Stimulated activated CD4-positive, alpha-beta T cell treated with anti-CD3 and anti-CD28 coated beads, Interleukin-1b, Interleukin-23, amount 100 ng/mL, for 24 hours (primary cell): ENCODE results near the gene ASIC2.
A peak's percentile ranks its signal among the peaks of the same experiment; 100 is the strongest.

ENCODE experiments used
- DNase-seq, 4 experiments: peaks; one replicate each; pipeline ENCODE4 v3.0.0-alpha.2; 2020; ENCODE audit warnings: low read depth in 4 of 4, low spot score in 1 of 4

The ASIC2 gene

GRCh38 chr17:33079201-33079600, 213.9 kb downstream of the ASIC2 start:
- no peak for DNase-seq

- no peak for DNase-seq
Measured at GRCh38 chr17:33076979-33077378, 216.1 kb downstream of the ASIC2 start.

DNA sequence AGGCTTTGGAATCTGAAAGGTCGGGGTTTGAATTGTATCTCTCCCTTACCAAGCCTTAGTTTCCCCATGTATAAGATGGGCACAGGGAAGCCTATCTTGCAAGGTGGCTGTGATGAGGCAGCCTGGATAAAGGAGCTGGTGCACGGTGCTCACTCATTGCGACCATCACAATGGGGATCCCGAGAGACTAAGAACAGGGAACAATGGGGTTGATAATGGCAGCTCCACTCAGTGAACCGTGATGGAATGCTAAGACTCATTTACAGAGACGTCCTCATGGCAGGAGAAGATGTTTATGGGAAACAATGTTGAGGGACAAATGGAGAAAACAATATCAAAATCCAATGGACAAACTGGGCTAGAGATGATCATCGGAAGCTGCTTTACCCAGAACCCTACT, 219.7 kb downstream of the ASIC2 start:
- no peak for DNase-seq

DNA sequence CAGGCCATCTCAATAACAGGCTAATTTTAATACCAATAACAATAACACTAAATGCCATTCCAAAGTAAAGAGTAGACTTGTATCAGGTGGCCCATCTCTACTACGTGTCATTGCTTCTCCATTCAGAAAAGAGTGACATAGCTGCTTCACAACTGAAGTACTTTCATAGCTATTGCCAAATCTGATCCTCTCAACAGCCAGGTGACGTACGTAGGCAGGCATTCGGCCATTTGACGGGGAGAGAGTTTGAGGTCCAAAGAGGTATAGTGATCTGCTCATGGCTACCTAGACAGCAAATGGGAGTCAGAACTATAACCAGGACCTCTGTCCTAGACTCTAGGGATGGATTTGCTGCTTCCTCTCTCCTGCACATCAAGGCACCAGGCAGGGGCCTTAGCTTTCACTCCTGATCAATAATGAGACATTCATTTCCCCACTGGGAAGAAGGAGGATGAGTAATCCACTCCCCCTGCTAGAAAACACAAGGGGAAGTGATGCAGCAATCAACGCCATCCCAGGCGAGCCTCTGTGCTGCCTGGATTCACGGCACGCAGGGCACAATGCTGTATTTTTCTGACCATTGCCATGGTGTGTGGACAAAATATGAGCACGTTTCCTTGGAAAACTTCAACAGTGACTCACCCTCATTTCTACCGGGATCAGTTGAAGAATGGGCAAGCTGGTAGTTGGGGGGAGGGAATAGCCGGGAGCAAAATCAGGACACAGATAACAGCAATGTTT, 220.5 kb downstream of the ASIC2 start:
- DNase-seq, result no peak

- no peak for DNase-seq
Measured at GRCh38 chr17:33071656-33072055, 221.4 kb downstream of the ASIC2 start.

DNA sequence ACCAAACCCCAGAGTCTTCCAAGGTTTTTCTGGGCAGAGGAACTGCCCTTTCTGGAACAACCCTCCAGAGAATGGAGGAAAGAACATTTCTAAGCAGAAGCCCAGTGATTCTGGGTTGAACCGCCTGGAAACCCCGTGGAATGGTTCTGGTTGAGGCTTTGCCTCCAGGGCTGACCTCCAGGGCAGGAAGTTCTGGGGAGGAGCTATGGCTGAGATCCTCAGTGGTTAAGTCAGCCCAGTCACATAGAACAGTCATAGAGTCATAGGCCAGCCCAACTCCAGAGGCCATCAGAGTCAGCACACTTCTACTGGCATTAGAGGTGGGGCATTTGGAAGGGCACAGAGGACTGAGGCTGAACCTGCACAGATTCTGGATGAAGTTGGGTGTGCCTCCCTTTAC, 235.5 kb downstream of the ASIC2 start:
- DNase-seq, result no peak

DNA sequence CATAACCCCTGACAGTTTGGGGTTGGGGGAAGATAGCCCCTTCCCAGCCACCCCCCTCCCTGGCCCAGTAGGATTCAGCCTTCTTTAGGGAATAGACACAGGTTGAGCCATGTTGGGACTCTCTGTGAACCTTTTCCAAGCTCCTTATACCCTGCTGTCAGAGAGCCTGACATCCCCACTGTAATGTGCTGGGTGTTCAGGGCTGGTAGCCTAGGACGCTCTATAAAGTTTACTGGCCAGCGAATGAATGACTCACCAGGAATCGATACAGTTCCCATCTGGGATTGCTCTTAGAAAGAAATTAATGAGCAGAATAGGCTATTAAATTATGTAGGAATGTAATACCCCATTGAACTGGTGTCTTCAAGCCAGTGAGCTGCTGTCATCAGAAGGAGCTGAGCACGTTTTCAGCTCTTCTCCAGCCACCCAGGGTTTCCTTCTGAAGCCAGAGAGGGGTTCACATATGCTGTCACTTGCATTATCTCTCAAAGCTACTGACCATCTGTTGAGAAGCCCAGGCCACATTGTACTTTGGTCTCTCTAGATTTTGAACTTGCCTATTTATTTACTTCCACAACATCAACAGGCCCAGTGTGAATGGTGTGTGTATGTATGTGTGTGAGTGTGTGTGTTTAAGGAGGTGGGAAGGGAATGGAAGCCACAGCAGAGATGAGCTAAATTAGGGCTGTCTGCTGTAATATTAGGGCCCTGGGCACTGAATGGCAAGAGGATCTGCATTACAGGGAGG, 236.5 kb downstream of the ASIC2 start:
- no peak for DNase-seq

DNA sequence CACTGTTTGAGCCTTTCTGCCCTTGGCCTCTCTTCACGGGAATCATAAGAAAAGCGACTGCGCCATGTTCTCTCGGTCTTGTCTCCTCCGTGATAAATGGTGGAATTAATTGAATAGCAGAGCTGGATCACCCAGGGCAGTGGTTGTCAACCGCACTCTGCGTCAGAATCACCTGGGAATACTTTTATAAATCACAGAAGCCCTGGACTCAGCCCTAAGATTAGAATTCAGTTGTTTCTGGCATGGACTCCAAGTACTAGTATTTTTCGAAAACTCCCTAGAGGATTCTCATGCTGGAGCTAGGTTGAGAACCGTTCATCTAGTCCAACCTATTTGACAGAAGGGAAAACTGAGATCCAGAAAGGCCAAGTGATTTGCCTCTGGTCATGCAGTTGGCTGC, 237.3 kb downstream of the ASIC2 start:
- DNase-seq, result no peak

DNA sequence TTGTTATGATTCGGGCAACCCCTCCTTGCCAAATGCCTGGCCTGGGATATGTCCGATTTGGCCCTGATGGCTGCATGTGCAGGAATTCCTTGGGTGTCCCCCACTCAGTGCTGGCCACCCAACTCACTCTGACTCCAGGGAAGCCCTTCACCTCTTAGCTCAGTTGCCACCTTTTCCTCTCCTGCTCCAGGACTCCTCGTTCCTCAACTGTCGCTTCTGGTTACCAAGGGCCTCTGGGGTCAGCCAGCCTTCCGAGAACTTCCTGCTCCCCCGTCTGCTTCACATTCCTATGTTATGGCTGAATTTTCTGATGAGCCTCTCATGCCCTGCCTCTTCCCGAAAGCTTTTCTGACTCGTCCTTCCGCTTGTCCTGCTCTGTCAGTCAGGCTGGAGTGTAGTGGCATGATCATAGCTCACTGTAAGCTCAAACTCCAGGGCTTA, 237.9 kb downstream of the ASIC2 start:
- no peak for DNase-seq

DNA sequence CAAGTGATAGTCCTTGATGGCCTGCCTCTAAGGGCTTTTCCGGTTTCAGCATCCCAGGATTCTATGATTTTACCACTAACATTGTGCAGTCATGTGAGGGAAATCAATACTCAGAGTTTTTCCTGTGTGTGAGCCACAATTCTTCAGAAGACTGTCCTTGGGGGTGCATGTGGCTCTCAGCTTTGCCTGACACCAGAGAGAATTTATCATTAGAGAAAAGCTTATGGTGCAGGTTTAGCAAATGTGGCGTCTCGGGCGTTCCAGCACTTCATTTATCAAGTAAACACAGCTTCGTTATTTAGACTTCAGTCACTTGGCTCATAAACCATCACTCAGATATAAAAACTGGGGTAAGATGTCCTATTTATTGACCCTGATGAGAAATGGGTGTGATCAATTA, 238.7 kb downstream of the ASIC2 start:
- DNase-seq, result no peak

- no peak for DNase-seq
Measured at GRCh38 chr17:33053676-33054075, 239.4 kb downstream of the ASIC2 start.

DNA sequence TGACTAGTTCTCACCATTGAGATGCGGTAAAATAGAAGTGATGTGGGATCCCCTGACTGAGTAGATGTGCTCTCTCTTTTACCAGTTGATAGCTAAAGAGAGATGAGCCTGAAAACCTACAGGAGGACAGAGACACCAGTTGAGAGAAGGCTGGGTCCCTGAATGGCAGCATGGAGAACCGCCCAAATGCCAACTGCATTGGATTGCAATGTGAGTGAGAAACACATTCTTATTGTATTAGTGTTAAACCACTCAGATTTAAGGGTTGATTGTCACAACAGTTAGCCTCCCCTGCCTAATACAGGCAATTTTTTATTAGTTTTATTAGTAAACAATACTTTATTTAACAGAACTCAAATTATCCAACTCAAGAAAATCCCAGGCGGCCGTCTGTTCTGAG, 240.2 kb downstream of the ASIC2 start:
- no peak for DNase-seq

DNA sequence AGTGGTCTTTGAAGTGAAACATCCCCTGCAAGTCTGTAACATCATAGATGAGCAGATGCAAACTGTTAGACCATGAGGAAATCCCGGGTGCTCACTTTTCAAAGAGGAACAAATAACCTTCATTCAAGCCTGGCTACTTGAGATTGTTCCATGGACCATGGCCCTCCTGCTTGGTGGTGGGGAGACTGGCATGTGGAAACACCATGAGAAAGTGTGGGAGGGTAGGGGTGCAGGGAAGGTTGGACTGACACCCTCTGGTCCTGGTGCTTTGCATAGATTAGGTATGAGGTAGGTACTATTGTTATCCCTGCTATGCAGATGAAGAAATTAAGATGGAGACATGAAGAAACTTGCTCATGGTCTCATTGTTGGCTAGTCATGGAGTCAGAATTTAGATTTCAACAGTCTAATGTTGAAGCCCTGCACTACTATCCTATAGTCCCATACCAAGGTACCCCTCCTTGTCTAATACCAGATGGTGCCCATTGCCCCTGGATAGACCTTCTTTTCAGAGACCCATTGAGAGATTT, 242.4 kb downstream of the ASIC2 start:
- no peak for DNase-seq

- peak; percentile 7 to 43 (median 12) for DNase-seq
Measured at GRCh38 chr17:33049781-33050414, 243.2 kb downstream of the ASIC2 start.

GRCh38 chr17:33046361-33047255, 246.5 kb downstream of the ASIC2 start:
- no peak for DNase-seq

GRCh38 chr17:33045216-33045615, 247.9 kb downstream of the ASIC2 start:
- no peak for DNase-seq

DNA sequence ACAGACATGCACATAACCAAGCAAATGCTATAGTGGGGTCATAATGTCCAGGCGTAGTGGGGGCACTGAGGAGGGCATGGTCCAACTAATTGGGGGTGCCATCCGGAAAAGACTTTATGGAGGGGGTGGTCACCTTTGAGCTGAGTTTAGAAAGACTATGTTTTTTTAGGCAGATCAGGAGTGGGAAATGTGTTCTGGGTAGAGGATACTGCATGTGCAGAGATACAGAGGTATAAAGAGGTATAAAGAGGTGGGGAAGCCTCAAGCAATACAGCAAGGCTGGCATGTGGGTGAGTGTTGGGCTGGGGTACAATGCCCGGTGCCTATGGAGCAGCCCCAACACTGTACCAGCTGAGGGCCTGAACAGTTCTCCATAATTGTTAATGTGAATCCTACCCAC, 248.3 kb downstream of the ASIC2 start:
- DNase-seq, result no peak

- no peak for DNase-seq
Measured at GRCh38 chr17:33040461-33040860, 252.6 kb downstream of the ASIC2 start.

- DNase-seq, result no peak
Measured at GRCh38 chr17:33039874-33040273, 253.2 kb downstream of the ASIC2 start.

GRCh38 chr17:33038740-33039139, 254.4 kb downstream of the ASIC2 start:
- no peak for DNase-seq

- DNase-seq, result no peak
Measured at GRCh38 chr17:33033176-33033575, 259.9 kb downstream of the ASIC2 start.
